GM12801 (cell line): Measurements from ENCODE around the gene DNAJB8.

Experiments
- TF ChIP-seq, protein P1 (sequence below): IDR thresholded peaks from one replicate; pipeline ENCODE4 v1.5.1; 2011; ENCODE audit warnings: control low read depth; ENCODE audit not compliant: insufficient read length; ENCODE audit errors: extremely low read depth

The DNAJB8 gene

DNA sequence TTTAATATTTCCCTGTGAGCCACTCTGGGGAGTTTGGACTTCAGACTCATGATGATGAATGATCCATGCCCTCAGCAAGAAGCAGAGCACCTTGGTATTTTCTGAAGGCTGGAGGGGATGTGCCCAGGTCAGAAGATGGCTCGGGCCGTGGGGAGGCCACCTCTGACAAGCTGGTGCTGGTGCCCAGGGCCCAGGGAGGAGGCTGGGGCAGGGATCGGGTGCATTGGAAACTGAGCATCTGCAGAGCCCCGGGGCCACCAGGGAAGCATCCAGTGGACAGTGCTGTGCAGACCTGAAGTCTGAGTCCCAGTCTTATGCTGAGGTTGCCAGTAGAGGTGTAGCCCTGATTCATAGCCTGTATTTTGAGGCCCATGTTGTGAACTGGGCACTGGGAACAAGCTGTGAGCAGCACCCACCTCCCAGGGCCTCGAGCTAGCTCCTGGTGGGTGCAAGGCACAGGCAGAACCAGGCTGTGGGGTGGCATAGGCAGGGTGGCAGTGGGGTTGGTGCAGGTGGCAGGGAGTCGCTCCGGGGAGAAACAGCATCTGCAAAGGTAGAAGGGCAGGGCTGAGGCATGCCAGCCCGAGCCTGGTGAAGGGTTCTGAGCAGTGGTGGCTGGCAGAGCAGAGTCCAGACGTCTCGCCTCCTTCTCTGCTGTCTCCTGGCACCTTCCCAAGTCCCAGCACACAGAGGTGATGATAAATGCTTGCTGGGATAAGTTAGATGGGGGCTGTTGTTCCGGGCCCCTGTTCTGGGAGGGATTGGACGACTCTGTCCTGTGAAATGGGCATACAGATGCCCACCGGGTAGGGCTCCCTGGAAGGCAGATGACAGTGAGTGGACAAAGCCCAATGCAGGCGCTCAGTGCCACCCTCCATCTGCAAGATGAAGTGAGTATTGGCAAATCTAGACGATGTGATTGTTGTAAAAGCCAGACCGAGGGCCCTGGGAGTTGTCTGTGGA is 10.6 kb downstream of the DNAJB8 start:
- TF ChIP-seq, protein P1, sequence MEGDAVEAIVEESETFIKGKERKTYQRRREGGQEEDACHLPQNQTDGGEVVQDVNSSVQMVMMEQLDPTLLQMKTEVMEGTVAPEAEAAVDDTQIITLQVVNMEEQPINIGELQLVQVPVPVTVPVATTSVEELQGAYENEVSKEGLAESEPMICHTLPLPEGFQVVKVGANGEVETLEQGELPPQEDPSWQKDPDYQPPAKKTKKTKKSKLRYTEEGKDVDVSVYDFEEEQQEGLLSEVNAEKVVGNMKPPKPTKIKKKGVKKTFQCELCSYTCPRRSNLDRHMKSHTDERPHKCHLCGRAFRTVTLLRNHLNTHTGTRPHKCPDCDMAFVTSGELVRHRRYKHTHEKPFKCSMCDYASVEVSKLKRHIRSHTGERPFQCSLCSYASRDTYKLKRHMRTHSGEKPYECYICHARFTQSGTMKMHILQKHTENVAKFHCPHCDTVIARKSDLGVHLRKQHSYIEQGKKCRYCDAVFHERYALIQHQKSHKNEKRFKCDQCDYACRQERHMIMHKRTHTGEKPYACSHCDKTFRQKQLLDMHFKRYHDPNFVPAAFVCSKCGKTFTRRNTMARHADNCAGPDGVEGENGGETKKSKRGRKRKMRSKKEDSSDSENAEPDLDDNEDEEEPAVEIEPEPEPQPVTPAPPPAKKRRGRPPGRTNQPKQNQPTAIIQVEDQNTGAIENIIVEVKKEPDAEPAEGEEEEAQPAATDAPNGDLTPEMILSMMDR: no peak

DNA sequence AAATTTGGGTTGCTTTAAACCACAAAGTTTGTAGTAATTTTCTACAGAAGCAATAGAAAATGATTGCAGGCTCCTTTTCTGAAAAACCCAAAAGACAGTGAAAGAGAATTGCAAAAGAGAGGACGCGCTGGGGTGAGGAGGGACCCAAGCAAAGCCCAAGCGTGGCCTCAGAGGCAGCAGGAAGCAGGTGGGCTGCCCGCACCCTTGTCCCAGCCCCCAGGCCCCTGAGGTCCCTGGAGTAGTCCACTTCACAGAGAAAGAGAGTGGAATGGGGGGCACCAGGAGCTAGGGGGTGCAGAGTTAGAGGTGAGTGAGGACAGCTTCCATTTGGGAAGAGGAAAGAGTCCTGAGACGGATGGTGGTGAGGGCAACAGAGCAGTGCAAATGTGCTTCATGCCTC is 11.6 kb downstream of the DNAJB8 start:
- TF ChIP-seq, protein P1: no peak

DNA sequence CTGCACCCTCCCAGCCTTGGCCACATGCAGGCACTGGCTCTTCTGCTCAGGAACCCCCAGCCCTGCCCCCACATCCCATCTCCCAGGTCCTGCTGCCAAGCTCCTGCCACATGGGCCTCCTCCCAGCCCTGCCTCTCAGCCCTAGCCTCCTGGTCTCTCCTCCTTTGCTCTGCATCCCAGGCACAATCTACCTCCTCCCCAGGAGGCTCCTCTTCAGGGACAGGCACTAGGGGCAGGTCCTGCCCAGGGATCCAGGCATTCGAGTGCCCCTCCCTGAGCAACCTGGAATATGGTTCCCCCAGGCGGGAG is 12.4 kb downstream of the DNAJB8 start:
- TF ChIP-seq, protein P1: no peak

DNA sequence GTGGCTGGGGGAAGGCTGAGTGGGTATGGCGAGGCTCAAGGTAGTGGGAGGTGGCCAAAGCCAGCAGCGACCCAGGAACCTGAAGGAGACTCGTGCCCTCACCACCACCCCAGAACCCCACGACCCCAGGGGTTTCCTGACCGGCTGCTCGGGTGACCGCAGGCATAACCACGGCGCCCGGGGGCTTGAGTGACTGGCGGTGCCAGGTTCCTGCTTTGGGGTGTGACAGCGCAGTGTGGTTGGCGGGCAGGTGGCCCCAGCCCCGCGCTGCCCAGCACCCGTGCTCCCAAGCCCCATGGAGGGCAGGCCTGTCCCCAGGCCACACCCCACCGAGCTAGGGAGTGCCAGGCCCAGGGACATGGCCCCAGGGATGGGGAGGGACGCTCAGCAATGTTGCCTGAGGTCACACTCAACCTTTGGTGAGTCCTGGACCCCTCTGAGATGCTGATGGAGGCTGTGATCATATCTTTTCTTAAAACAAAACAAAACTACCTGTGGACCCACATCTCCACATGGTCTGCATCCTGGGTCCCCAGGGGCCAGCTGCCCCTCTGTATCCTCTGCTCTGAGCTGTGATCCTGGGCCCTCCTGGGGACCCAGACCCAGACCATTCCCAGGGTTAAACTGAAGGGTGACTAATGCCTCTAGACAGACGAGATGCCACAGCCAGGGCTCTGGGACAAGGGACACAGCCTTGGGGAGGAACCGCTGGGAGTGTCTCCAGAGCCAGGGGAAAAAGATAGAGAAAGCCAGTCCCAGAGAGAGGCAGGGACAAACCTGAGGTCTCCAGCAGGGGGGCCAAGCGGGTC is 13.0 kb downstream of the DNAJB8 start:
- TF ChIP-seq, protein P1: no peak

DNA sequence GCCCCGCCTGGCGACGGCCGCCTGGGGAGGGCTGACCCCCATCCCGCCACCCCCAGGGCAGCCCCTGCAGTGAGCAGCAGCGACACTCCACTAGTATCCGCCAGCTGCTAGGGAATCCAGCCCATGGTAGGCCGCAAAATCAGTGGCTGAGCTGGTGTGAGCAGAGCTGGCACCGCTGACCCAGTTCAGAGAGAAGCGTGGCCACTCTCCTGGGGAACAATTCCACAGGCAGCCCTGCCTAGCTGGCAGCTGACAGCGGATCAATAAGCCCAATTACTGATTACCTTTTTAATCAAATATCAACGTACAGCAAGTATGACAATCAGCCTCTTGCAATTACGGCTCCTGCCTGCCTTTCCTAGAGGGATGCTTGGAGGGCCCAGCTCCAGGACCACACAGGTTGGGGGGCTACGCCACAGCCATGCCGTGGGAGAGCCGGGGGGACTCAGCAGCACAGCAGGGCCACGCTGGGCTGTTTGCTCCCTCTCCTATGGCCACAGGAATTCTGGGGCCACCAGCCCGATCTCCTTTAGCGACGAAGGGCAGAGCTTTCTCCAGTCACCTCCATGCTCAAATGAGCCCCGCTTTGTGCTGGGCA is 13.9 kb downstream of the DNAJB8 start:
- TF ChIP-seq, protein P1: no peak

DNA sequence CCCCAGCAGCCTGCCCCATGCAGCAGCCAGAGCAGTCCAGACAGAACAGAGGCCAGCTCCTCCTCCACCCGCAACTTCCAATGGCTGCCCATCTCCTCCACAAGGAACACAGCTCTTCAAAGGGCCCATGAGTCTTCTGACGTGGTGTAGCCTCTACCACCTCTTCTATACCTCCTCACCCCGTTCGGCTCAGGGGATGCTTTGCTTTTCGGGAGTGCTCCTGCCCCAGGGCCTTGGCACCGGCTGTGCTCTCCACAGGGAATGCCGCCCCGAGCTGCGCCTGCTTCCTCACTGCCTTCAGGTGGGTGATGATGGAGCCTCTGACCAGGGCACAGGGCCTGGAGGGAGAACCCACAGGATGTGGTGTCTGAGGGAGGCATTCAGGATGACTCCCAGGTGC is 14.6 kb downstream of the DNAJB8 start:
- TF ChIP-seq, protein P1: no peak

DNA sequence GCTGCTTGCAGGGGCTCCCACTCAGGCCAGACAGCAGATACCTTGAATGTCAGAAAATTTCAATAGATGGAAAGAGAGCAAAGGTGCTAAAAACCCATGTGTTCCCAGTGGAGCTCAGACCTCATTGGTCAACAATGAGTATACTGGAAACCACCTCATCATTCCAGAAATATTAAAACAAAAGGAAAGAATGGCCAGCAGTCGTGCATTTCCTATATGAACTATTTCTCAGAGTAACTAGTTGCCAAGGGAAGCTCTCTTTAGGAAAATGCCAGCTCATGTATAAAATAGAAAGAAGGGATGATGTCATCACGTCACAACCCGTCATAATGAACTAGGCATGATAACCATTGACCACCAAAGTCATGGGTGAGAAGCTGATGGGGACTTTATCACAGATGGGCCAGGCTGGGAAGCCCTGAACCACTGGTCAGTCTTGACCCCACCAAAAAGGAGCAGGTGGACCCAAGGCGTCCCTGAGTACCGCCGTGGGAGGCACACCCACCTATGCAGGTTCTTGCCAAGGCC is 17.5 kb downstream of the DNAJB8 start:
- TF ChIP-seq, protein P1: no peak
